ENCODE measurements around the gene ZBTB38. TPM values are rescaled to one million over a fixed set of nuclear protein-coding genes. Genes with fewer than 3 reads are reported as not detected.

ZBTB38 gene
- total and polyA plus RNA-seq, 8 donors, result 5.7 to 46.8 (median 30.9) TPM

DNA sequence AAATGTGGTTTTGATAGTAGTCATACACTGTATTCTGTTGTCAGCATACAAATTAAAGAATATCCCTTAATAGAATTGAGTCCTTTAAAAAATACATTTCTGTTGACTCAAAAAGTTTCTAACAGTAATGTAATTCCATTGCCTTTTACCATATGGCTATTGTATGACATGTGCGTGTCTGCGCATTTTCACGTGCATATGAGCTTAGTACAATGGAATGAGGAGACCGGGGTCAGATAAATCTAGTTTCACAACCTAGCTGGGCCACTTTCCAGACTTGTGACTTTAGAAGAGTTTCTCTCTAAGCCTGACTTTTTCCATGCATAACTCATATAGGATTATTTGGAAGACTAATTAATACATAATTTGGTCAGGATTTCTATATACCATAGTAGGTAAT is 38.7 kb downstream of the ZBTB38 start:
- ATAC-seq (no peak), FAIRE-seq (no peak), DNase-seq (no peak)
- Histone ChIP-seq H3K9me3 (no peaks in the 10 kb centered on the region), H3K27ac (peak overlapping the region in 2 of 4 donors; percentile 3 to 39), H3K36me3 (peaks cover 0 to 26% (median 0%) of the 10 kb centered on the region in 3 donors), H3K4me3 (no peak overlapping the region), H3K27me3 (no peaks in the 10 kb centered on the region), H3K4me1 (peaks cover 37 to 54% (median 46%) of the 10 kb centered on the region in 3 donors)
- 56% methylated on average over 4 of the region's 4 CpGs for WGBS, 2 donors
- TF ChIP-seq, protein P1, sequence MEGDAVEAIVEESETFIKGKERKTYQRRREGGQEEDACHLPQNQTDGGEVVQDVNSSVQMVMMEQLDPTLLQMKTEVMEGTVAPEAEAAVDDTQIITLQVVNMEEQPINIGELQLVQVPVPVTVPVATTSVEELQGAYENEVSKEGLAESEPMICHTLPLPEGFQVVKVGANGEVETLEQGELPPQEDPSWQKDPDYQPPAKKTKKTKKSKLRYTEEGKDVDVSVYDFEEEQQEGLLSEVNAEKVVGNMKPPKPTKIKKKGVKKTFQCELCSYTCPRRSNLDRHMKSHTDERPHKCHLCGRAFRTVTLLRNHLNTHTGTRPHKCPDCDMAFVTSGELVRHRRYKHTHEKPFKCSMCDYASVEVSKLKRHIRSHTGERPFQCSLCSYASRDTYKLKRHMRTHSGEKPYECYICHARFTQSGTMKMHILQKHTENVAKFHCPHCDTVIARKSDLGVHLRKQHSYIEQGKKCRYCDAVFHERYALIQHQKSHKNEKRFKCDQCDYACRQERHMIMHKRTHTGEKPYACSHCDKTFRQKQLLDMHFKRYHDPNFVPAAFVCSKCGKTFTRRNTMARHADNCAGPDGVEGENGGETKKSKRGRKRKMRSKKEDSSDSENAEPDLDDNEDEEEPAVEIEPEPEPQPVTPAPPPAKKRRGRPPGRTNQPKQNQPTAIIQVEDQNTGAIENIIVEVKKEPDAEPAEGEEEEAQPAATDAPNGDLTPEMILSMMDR (IDR thresholded peaks at IDR 0.05), result no peak
- intact Hi-C loops (cut with DNase I), result no loop called here

DNA sequence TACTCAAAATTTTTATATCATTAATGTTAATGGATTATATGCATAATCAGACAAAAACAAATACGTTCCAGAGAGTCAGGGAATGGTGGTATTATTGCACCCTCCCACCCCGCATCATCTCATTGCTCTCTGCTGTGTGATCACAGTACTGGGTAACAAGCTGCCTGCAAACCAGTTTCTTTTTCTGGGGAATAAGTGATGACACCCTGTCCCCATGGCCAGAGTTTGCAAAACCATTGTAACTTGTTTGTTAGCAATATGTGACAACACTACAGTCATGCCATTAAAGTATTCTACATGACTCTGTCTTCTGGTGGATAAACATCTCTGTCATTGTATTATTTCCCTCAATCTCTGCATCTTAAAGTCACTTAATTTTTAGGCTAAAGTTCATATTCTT is 39.5 kb downstream of the ZBTB38 start:
- Histone ChIP-seq H3K36me3 (peaks cover 0 to 26% (median 0%) of the 10 kb centered on the region in 3 donors), H3K27ac (peak overlapping the region in 2 of 4 donors; percentile 28 to 91), H3K27me3 (no peaks in the 10 kb centered on the region), H3K4me3 (no peak overlapping the region), H3K9me3 (no peaks in the 10 kb centered on the region), H3K4me1 (peaks cover 38 to 60% (median 46%) of the 10 kb centered on the region in 3 donors)
- FAIRE-seq, result no peak
- TF ChIP-seq, protein P1 (IDR thresholded peaks at IDR 0.05), result no peak
- intact Hi-C loops (cut with DNase I), result no loop called here
- no peak for ATAC-seq
- 93 to 100% methylated on average over 2 of the region's 2 CpGs for WGBS, 2 donors
- DNase-seq, result no peak

DNA sequence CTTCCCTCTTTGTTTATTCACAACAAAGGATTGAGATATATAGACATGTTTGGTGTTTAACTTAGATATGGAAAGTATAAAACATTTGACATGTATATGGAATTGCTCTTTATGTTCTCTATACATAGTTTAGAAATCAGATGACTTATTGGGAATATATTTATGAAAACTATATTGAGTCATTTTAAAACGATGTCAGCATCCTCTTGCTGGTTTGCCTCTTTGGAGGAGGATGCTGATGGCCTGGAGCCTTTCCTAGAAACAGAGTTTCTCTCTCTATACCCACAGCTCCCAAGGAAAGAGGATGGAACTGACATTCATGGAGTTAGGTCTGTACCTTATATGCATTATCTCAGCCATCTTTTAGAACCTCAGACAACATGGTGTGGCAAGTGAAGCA is 40.3 kb downstream of the ZBTB38 start:
- Histone ChIP-seq H3K4me1 (peaks cover 44 to 63% (median 49%) of the 10 kb centered on the region in 3 donors), H3K4me3 (no peak overlapping the region), H3K27ac (peak overlapping the region in 3 of 4 donors; percentile 70 to 92 (median 91)), H3K27me3 (no peaks in the 10 kb centered on the region), H3K36me3 (peaks cover 0 to 26% (median 0%) of the 10 kb centered on the region in 3 donors), H3K9me3 (no peaks in the 10 kb centered on the region)
- intact Hi-C loops (cut with DNase I), result no loop called here
- FAIRE-seq (no peak), ATAC-seq (no peak), DNase-seq (no peak)
- TF ChIP-seq, protein P1 (IDR thresholded peaks at IDR 0.05), result no peak
- 90% methylated on average over 1 of the region's 1 CpG for WGBS, 2 donors

DNA sequence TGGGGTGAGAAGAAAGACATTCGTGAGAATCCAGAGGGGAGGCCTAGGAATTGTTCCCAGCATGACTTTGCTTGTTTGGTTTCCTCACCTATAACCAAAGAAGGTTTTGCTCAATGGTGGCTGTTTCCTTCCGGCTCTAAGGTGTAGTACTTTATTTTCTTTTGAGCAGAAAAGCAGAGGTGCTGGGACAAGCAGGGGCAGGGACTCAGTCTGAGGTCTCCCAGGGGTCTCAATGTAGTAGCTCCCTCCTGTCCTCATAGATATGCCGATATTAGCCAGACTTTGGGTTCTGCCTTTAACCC is 41.6 kb downstream of the ZBTB38 start:
- intact Hi-C loops (cut with DNase I), result loop anchor here in 1 of 3 donors (10.0 kb wide), 1 partner anchor 45 kb away; the partner anchor contains the start of gene ZBTB38
- no peak for DNase-seq
- TF ChIP-seq, protein P1 (IDR thresholded peaks at IDR 0.05), result no peak
- H3K4me1 ChIP-seq, result peaks cover 48 to 54% (median 50%) of the 10 kb centered on the region in 3 donors
- H3K27ac ChIP-seq, result peak overlapping the region; percentile 70 to 92 (median 88)
- H3K4me3 ChIP-seq, result no peak overlapping the region
- H3K27me3 ChIP-seq, result no peaks in the 10 kb centered on the region
- FAIRE-seq, result no peak
- WGBS, 2 donors, result 35 to 40% methylated on average over 3 of the region's 3 CpGs
- H3K9me3 ChIP-seq, result no peaks in the 10 kb centered on the region
- peaks cover 0 to 26% (median 0%) of the 10 kb centered on the region in 3 donors for H3K36me3 ChIP-seq
- ATAC-seq, result no peak

DNA sequence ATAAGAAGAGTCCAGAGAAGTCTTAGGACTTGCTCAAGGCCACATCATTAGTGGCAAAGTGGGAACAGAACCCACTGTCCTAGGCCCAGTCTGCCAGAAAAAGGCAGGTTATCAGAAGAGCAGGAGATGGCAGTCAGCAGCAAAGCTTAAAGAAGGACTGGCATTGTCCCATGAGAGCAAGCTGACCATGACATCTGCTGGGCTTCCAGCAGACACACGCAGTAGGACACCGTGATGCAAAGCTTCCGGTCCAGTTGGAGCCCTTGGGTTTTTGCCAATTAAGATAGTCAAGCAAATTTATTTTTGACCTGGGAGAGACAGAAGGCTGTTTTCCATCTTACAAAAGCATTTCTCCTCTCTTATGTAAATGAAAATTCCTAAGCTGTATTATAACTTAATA is 42.1 kb downstream of the ZBTB38 start:
- Histone ChIP-seq H3K36me3 (peaks cover 0 to 21% (median 0%) of the 10 kb centered on the region in 3 donors), H3K27ac (peak overlapping the region; percentile 70 to 92 (median 88)), H3K9me3 (no peaks in the 10 kb centered on the region), H3K4me1 (peaks cover 48 to 54% (median 50%) of the 10 kb centered on the region in 3 donors), H3K4me3 (no peak overlapping the region), H3K27me3 (no peaks in the 10 kb centered on the region)
- intact Hi-C loops (cut with DNase I), result loop anchor here in 1 of 3 donors (10.0 kb wide), 1 partner anchor 46 kb away; the partner anchor contains the start of gene ZBTB38
- 4 to 7% methylated on average over 3 of the region's 3 CpGs for WGBS, 2 donors
- ATAC-seq (peak; percentile 23 to 44 (median 27)), FAIRE-seq (no peak), DNase-seq (peak in 2 of 6 donors; percentile 43 to 51)
- TF ChIP-seq, protein P1 (IDR thresholded peaks at IDR 0.05), result no peak
